GM23248 (cell line): ENCODE results near the gene TLNRD1. TPM values are rescaled to one million over a fixed set of nuclear protein-coding genes. Genes with fewer than 3 reads are reported as not detected.
A peak's percentile ranks its signal among the peaks of the same experiment; 100 is the strongest.
"Not testable (repeated sequence)": the region's sequence is repeated elsewhere in the genome, so short reads cannot be mapped to it uniquely, and the experiment has no call there.

Experiments
- DNase-seq: peaks from one replicate; pipeline ENCODE4 v3.0.0-alpha.2; 2015
- H2AFZ ChIP-seq: fragments of 200-600 bp; sonication (generic); 2 replicates; pipeline ENCODE4 v1.6.1; 2016; ENCODE audit warnings: antibody characterized with exemption
- H3F3A ChIP-seq: fragments of 200-600 bp; sonication (generic); 2 replicates; pipeline ENCODE4 v1.6.1; 2016; ENCODE audit warnings: mild to moderate bottlenecking, antibody characterized with exemption, mixed run types; ENCODE audit not compliant: insufficient read depth
- H3K27ac ChIP-seq: fragments of 200-600 bp; sonication (generic); 2 replicates; pipeline ENCODE4 v1.5.1; 2016; ENCODE audit warnings: mild to moderate bottlenecking
- H3K27me3 ChIP-seq: fragments of 200-600 bp; sonication (generic); replicated peaks from 2 replicates; pipeline ENCODE4 v1.6.1; 2016; ENCODE audit warnings: mild to moderate bottlenecking; ENCODE audit not compliant: insufficient read depth
- H3K36me3 ChIP-seq: fragments of 200-600 bp; sonication (generic); 2 replicates; pipeline ENCODE4 v1.6.1; 2016; ENCODE audit warnings: low read depth, mild to moderate bottlenecking
- H3K4me1 ChIP-seq: fragments of 200-600 bp; sonication (generic); 2 replicates; pipeline ENCODE4 v1.6.1; 2016; ENCODE audit warnings: mild to moderate bottlenecking; ENCODE audit not compliant: insufficient read depth
- H3K4me2 ChIP-seq: fragments of 200-600 bp; sonication (generic); one replicate; pipeline ENCODE4 v1.6.1; 2016; ENCODE audit warnings: mild to moderate bottlenecking; ENCODE audit not compliant: unreplicated experiment
- H3K4me3 ChIP-seq: fragments of 200-600 bp; sonication (generic); 2 replicates; pipeline ENCODE4 v1.5.1; 2016; ENCODE audit warnings: mild to moderate bottlenecking
- H3K79me2 ChIP-seq: fragments of 200-600 bp; sonication (generic); 2 replicates; pipeline ENCODE4 v1.6.1; 2016; ENCODE audit warnings: mild to moderate bottlenecking; ENCODE audit not compliant: insufficient read depth
- H3K9ac ChIP-seq: fragments of 200-600 bp; sonication (generic); 2 replicates; pipeline ENCODE4 v1.6.1; 2016; ENCODE audit warnings: mild to moderate bottlenecking
- H3K9me2 ChIP-seq: fragments of 200-600 bp; sonication (generic); 2 replicates; pipeline ENCODE4 v1.6.1; 2016; ENCODE audit warnings: mixed run types, mild to moderate bottlenecking, moderate library complexity; ENCODE audit not compliant: insufficient read depth
- H3K9me3 ChIP-seq: fragments of 200-600 bp; sonication (generic); one replicate; pipeline ENCODE4 v1.6.1; 2017; ENCODE audit warnings: low read depth
- H4K20me1 ChIP-seq: fragments of 200-600 bp; sonication (generic); 2 replicates; pipeline ENCODE4 v1.6.0; 2016; ENCODE audit not compliant: insufficient read depth
- EZH2 ChIP-seq: fragments of 200-600 bp; sonication (generic); IDR thresholded peaks from 2 replicates; pipeline ENCODE4 v1.6.1; 2018; ENCODE audit warnings: antibody characterized with exemption, mild to moderate bottlenecking; ENCODE audit not compliant: insufficient read depth, poor library complexity, severe bottlenecking
- EZH2phosphoT487 ChIP-seq: fragments of 200-600 bp; sonication (generic); IDR thresholded peaks from 2 replicates; pipeline ENCODE4 v1.6.1; 2018; ENCODE audit warnings: antibody characterized with exemption, moderate library complexity, mild to moderate bottlenecking, low read depth; ENCODE audit not compliant: insufficient read depth
- WGBS, 2 experiments: methylation state at CpG; one replicate each; pipeline ENCODE4 v1.1.6; 2015 to 2017; ENCODE audit warnings: low lambda C conversion rate in 2 of 2, low coverage in 1 of 2; ENCODE audit errors: missing lambda C conversion rate in 2 of 2; 5-methylcytosine and 5-hydroxymethylcytosine counted together
- in situ Hi-C: fragments of 300-500 bp; cut with MboI; formaldehyde crosslinking; loops from 2 replicates; pipeline ENCODE4 v1.15.0; 2020
- polyA plus RNA-seq: library from polyadenylated mRNA; unstranded; fragments of >200 nt; fragmentation: Nextera tagmentation; extraction: Ambion mirVana; gene quantifications from 2 replicates; pipeline ENCODE4 v1.2.1, GENCODE V29; 2016
- total RNA-seq: library from RNA; depleted of rRNA; stranded (reverse); fragments of >200 nt; shearing (Covaris generic); gene quantifications from 2 replicates; pipeline ENCODE4 v1.2.3, GENCODE V29; 2014

TLNRD1 gene
- total and polyA plus RNA-seq, 2 experiments from 2014 or later: 2.9 to 11.5 TPM

GRCh38 chr15:80957556-80957955, 43.2 kb upstream of the TLNRD1 start:
- Histone ChIP-seq H3K9me2 (no peaks in the 10 kb centered on the region), H4K20me1 (no peaks in the 10 kb centered on the region), H3K27me3 (no peaks in the 10 kb centered on the region), H3K79me2 (peaks cover 17% of the 10 kb centered on the region), H3K4me2 (no peak overlapping the region), H3K36me3 (no peaks in the 10 kb centered on the region), H2AFZ (no peak overlapping the region), H3F3A (peaks cover 24% of the 10 kb centered on the region), H3K4me3 (no peak overlapping the region), H3K27ac (no peak overlapping the region), H3K4me1 (peaks cover 12% of the 10 kb centered on the region; the same call in 1 of the 2 replicates), H3K9ac (no peak overlapping the region), H3K9me3 (no peaks in the 10 kb centered on the region)
- in situ Hi-C loops: no loop called here
- 75 to 81% methylated on average over 2 of the region's 2 CpGs for WGBS, 2 experiments
- DNase-seq: peak; percentile 25
- no peak for TF ChIP-seq EZH2phosphoT487
- TF ChIP-seq EZH2: no peak

DNA sequence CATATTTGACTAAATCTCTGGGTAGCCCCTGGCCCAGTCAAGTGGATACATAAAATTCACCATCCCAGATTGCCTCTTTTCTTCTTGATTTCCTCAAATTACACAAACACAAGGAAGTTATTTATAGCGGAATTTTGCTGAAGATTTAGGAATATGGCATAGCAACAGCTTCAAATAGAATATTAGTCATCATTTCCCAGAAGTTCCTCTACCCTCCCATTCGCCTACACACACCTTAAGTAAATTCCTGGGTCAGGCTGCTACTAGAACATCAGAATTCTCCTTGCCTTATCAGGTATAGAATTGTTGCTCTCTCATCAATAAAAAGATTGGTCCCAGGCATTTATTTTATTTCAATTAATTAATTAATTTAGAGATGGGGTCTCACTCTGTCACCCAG, 42.7 kb upstream of the TLNRD1 start:
- Histone ChIP-seq H3K36me3 (no peaks in the 10 kb centered on the region), H3K9me3 (no peaks in the 10 kb centered on the region), H3K4me3 (no peak overlapping the region), H3K27ac (no peak overlapping the region), H2AFZ (no peak overlapping the region), H4K20me1 (no peaks in the 10 kb centered on the region), H3K4me2 (no peak overlapping the region), H3F3A (peaks cover 20% of the 10 kb centered on the region), H3K9ac (no peak overlapping the region), H3K4me1 (peaks cover 12% of the 10 kb centered on the region; the same call in 1 of the 2 replicates), H3K27me3 (no peaks in the 10 kb centered on the region), H3K9me2 (no peaks in the 10 kb centered on the region), H3K79me2 (peaks cover 21% of the 10 kb centered on the region)
- DNase-seq: peak; percentile 35
- TF ChIP-seq EZH2phosphoT487: no peak
- no peak for TF ChIP-seq EZH2
- in situ Hi-C loops: no loop called here
- 95 to 99% methylated on average over 2 of the region's 2 CpGs for WGBS, 2 experiments

DNA sequence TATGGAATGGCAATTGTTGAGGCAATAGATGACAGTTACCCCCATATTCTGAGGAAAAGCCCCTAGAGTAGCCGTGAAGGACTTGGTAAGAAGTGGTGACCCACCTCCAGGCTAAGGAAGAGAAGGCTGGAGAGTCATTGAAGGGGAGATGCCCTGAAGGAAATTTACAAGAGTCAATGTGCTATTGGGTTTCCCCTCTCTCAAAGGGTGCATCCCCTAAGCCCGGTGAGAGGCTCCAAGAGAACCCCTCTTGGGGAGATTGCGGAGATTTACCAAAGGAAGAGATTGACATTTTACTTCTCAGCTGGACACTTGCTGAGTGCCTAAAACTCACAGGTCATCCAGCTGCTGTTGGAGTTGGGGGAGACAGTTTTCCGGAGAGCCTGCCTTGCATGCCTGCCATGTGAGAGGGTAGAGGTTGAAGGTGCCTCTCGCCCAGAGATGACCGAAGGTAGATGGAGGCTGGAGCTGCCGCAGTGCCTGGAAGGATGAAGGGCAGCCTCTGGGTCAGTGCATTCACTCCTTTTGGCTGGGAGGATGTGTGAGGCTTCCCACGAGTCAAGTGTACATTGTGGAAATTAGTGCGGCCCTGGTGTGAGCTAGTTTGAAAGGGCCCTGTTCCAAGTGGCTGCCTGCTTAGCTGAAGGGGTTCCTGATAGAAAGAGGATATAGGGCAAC, 41.8 kb upstream of the TLNRD1 start:
- no peaks in the 10 kb centered on the region for H3K36me3 ChIP-seq
- no peak overlapping the region for H3K4me3 ChIP-seq
- no peak overlapping the region for H3K4me2 ChIP-seq
- peaks cover 11% of the 10 kb centered on the region for H3F3A ChIP-seq
- H3K79me2 ChIP-seq: peaks cover 25% of the 10 kb centered on the region
- H3K4me1 ChIP-seq: peaks cover 12% of the 10 kb centered on the region; the same call in 1 of the 2 replicates
- H4K20me1 ChIP-seq: no peaks in the 10 kb centered on the region
- no peaks in the 10 kb centered on the region for H3K9me3 ChIP-seq
- no peak overlapping the region for H3K27ac ChIP-seq
- no peak for TF ChIP-seq EZH2phosphoT487
- DNase-seq: no peak
- no peaks in the 10 kb centered on the region for H3K9me2 ChIP-seq
- WGBS, 2 experiments: 95 to 96% methylated on average over 9 of the region's 9 CpGs
- H2AFZ ChIP-seq: no peak overlapping the region
- H3K9ac ChIP-seq: no peak overlapping the region
- in situ Hi-C loops: no loop called here
- H3K27me3 ChIP-seq: no peaks in the 10 kb centered on the region

GRCh38 chr15:80965454-80965853, 35.3 kb upstream of the TLNRD1 start:
- DNase-seq, H3K27ac ChIP-seq, H3K9ac ChIP-seq, H4K20me1 ChIP-seq, H3F3A ChIP-seq, H3K4me2 ChIP-seq, H3K9me2 ChIP-seq, H3K4me3 ChIP-seq, H3K36me3 ChIP-seq, H2AFZ ChIP-seq, H3K27me3 ChIP-seq, in situ Hi-C loops, H3K9me3 ChIP-seq: not testable (repeated sequence)
- Histone ChIP-seq H3K4me1 (peaks cover 13% of the 10 kb centered on the region), H3K79me2 (peaks cover 28% of the 10 kb centered on the region)
